ENCODE measurements around the gene CMKLR1. TPM values are rescaled to one million over a fixed set of nuclear protein-coding genes. Genes with fewer than 3 reads are reported as not detected.
A peak's percentile ranks its signal among the peaks of the same experiment; 100 is the strongest.

The CMKLR1 gene
- total RNA-seq, 1 experiment from 2014 or later, result 0.66 TPM

DNA sequence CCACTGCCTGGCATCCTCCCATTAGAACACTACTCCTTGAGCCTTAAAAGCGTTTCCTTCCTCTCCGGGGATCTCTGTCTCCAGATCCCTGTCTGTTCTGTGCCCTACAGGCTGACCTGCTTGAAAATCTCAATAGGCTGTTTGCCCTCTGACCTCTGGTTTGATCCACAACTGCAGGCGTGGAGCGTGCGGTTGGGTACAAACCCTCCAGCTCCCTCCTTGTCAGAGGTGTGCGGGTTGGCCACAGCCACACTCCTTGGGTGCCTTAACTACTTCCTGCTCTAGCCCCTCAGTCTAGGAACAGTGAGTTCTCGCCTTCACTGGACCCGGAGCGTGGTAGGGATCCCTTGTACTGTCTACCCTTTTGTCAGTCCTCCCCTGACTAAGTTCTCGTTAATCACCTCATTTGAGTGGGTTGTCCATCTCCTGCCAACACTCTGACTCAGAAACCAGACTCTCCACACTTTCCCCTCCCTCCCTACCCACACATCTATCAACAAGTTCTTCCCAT, 33.1 kb downstream of the CMKLR1 start:
- H3K14ac ChIP-seq (ENCODE audit: insufficient read depth, low read length), result no peak overlapping the region
- H3K4ac ChIP-seq (ENCODE audit: low read depth, low read length), result no peak overlapping the region
- DNase-seq, result no peak
- TF ChIP-seq CTCF (conservative IDR thresholded peaks at IDR 0.05), result no peak
- H3K56ac ChIP-seq (ENCODE audit: insufficient read length, low read depth, low read length), result no peak overlapping the region
- Mint-ChIP-seq H3K9me3 (peaks cover 3% of the 10 kb centered on the region in 2 experiments; a peak in 2 of 5 replicates), H3K27me3 (ENCODE audit: low read depth) (peaks cover 6% of the 10 kb centered on the region), H3K36me3 (ENCODE audit: insufficient read depth in 1 of 3, low read depth in 3 of 3) (peaks cover 0 to 2% (median 0%) of the 10 kb centered on the region in 3 experiments; a peak in 2 of 7 replicates), H3K4me1 (peaks cover 49 to 56% of the 10 kb centered on the region in 2 experiments), H3K4me3 (no peak overlapping the region), H3K27ac (peak overlapping the region in 1 of 3 experiments; percentile 58; a peak in 2 of 7 replicates)
- no peaks in the 10 kb centered on the region for H3K79me2 ChIP-seq (ENCODE audit: insufficient read depth, low read length)
- no peak overlapping the region for H2BK120ac ChIP-seq (ENCODE audit: low read depth, low read length, poor library complexity, severe bottlenecking)
- H4K91ac ChIP-seq (ENCODE audit: insufficient read length, low read depth, low read length), result no peak overlapping the region
- H3K9me3 ChIP-seq (ENCODE audit: control insufficient read depth, low read depth, low read length), result no peaks in the 10 kb centered on the region
- no CpG with 5 or more reads among the region's 10 CpGs for WGBS (ENCODE audit: extremely low coverage, insufficient read length, low lambda C conversion rate)
- H3K79me1 ChIP-seq (ENCODE audit: insufficient read depth, low read depth, low read length, poor library complexity, severe bottlenecking), result no peaks in the 10 kb centered on the region
- H2AK5ac ChIP-seq (ENCODE audit: insufficient read length, low read length), result no peak overlapping the region
- H3K27ac ChIP-seq (ENCODE audit: insufficient read length, low read depth, low read length), result no peak overlapping the region
- no peak overlapping the region for H4K8ac ChIP-seq (replicated peaks; ENCODE audit: insufficient read length, low read depth, low read length)
- no peak overlapping the region for H2BK5ac ChIP-seq (ENCODE audit: insufficient read length, low read length)
- H4K5ac ChIP-seq (ENCODE audit: insufficient read length, low read depth, low read length), result no peak overlapping the region
- H4K20me1 ChIP-seq (ENCODE audit: control insufficient read depth, insufficient read depth, insufficient read length), result no peaks in the 10 kb centered on the region
- H3K4me2 ChIP-seq (ENCODE audit: insufficient read depth, insufficient read length, low read length), result no peak overlapping the region
- H2AFZ ChIP-seq (ENCODE audit: low read length), result no peak overlapping the region
- no peak overlapping the region for H2BK12ac ChIP-seq (ENCODE audit: insufficient read length, low read depth, low read length)
- no peak overlapping the region for H2BK20ac ChIP-seq (ENCODE audit: low read depth, low read length, poor library complexity, severe bottlenecking)
- H3K23ac ChIP-seq (ENCODE audit: insufficient read length, low read depth, low read length), result no peak overlapping the region
- no peak overlapping the region for H2BK15ac ChIP-seq (ENCODE audit: low read depth, low read length)
- H3K18ac ChIP-seq (ENCODE audit: insufficient read length, low read depth, low read length), result no peak overlapping the region
- no peaks in the 10 kb centered on the region for H3K27me3 ChIP-seq (ENCODE audit: insufficient read depth, low read length)
- H3K4me1 ChIP-seq (ENCODE audit: insufficient read depth, low read length), result peaks cover 4% of the 10 kb centered on the region; the same call in 1 of the 2 replicates
- no peak overlapping the region for H3T11ph ChIP-seq (ENCODE audit: low read length)
- no peaks in the 10 kb centered on the region for H3K23me2 ChIP-seq (ENCODE audit: insufficient read length, low read depth, low read length, poor library complexity, severe bottlenecking)
- H3K9ac ChIP-seq (ENCODE audit: extremely low read depth, insufficient read length, low read length), result no peak overlapping the region

Data from H9 (cell line).